GM23248 (cell line): Measurements from ENCODE around the gene SV2C. TPM values are rescaled to one million over a fixed set of nuclear protein-coding genes. Genes with fewer than 3 reads are reported as not detected.

ENCODE experiments used
- DNase-seq: peaks from one replicate; pipeline ENCODE4 v3.0.0-alpha.2; 2015
- H2AFZ ChIP-seq: fragments of 200-600 bp; sonication (generic); 2 replicates; pipeline ENCODE4 v1.6.1; 2016; ENCODE audit warnings: antibody characterized with exemption
- H3F3A ChIP-seq: fragments of 200-600 bp; sonication (generic); 2 replicates; pipeline ENCODE4 v1.6.1; 2016; ENCODE audit warnings: mild to moderate bottlenecking, antibody characterized with exemption, mixed run types; ENCODE audit not compliant: insufficient read depth
- H3K27ac ChIP-seq: fragments of 200-600 bp; sonication (generic); 2 replicates; pipeline ENCODE4 v1.5.1; 2016; ENCODE audit warnings: mild to moderate bottlenecking
- H3K27me3 ChIP-seq: fragments of 200-600 bp; sonication (generic); replicated peaks from 2 replicates; pipeline ENCODE4 v1.6.1; 2016; ENCODE audit warnings: mild to moderate bottlenecking; ENCODE audit not compliant: insufficient read depth
- H3K36me3 ChIP-seq: fragments of 200-600 bp; sonication (generic); 2 replicates; pipeline ENCODE4 v1.6.1; 2016; ENCODE audit warnings: low read depth, mild to moderate bottlenecking
- H3K4me1 ChIP-seq: fragments of 200-600 bp; sonication (generic); 2 replicates; pipeline ENCODE4 v1.6.1; 2016; ENCODE audit warnings: mild to moderate bottlenecking; ENCODE audit not compliant: insufficient read depth
- H3K4me2 ChIP-seq: fragments of 200-600 bp; sonication (generic); one replicate; pipeline ENCODE4 v1.6.1; 2016; ENCODE audit warnings: mild to moderate bottlenecking; ENCODE audit not compliant: unreplicated experiment
- H3K4me3 ChIP-seq: fragments of 200-600 bp; sonication (generic); 2 replicates; pipeline ENCODE4 v1.5.1; 2016; ENCODE audit warnings: mild to moderate bottlenecking
- H3K79me2 ChIP-seq: fragments of 200-600 bp; sonication (generic); 2 replicates; pipeline ENCODE4 v1.6.1; 2016; ENCODE audit warnings: mild to moderate bottlenecking; ENCODE audit not compliant: insufficient read depth
- H3K9ac ChIP-seq: fragments of 200-600 bp; sonication (generic); 2 replicates; pipeline ENCODE4 v1.6.1; 2016; ENCODE audit warnings: mild to moderate bottlenecking
- H3K9me2 ChIP-seq: fragments of 200-600 bp; sonication (generic); 2 replicates; pipeline ENCODE4 v1.6.1; 2016; ENCODE audit warnings: mixed run types, mild to moderate bottlenecking, moderate library complexity; ENCODE audit not compliant: insufficient read depth
- H3K9me3 ChIP-seq: fragments of 200-600 bp; sonication (generic); one replicate; pipeline ENCODE4 v1.6.1; 2017; ENCODE audit warnings: low read depth
- H4K20me1 ChIP-seq: fragments of 200-600 bp; sonication (generic); 2 replicates; pipeline ENCODE4 v1.6.0; 2016; ENCODE audit not compliant: insufficient read depth
- EZH2 ChIP-seq: fragments of 200-600 bp; sonication (generic); IDR thresholded peaks from 2 replicates; pipeline ENCODE4 v1.6.1; 2018; ENCODE audit warnings: antibody characterized with exemption, mild to moderate bottlenecking; ENCODE audit not compliant: insufficient read depth, poor library complexity, severe bottlenecking
- EZH2phosphoT487 ChIP-seq: fragments of 200-600 bp; sonication (generic); IDR thresholded peaks from 2 replicates; pipeline ENCODE4 v1.6.1; 2018; ENCODE audit warnings: antibody characterized with exemption, moderate library complexity, mild to moderate bottlenecking, low read depth; ENCODE audit not compliant: insufficient read depth
- WGBS, 2 experiments: methylation state at CpG; one replicate each; pipeline ENCODE4 v1.1.6; 2015 to 2017; ENCODE audit warnings: low lambda C conversion rate in 2 of 2, low coverage in 1 of 2; ENCODE audit errors: missing lambda C conversion rate in 2 of 2; 5-methylcytosine and 5-hydroxymethylcytosine counted together
- in situ Hi-C: fragments of 300-500 bp; cut with MboI; formaldehyde crosslinking; loops from 2 replicates; pipeline ENCODE4 v1.15.0; 2020
- polyA plus RNA-seq: library from polyadenylated mRNA; unstranded; fragments of >200 nt; fragmentation: Nextera tagmentation; extraction: Ambion mirVana; gene quantifications from 2 replicates; pipeline ENCODE4 v1.2.1, GENCODE V29; 2016
- total RNA-seq: library from RNA; depleted of rRNA; stranded (reverse); fragments of >200 nt; shearing (Covaris generic); gene quantifications from 2 replicates; pipeline ENCODE4 v1.2.3, GENCODE V29; 2014

The SV2C gene
- total and polyA plus RNA-seq, 2 experiments from 2014 or later, result not detected

- H3K4me1 ChIP-seq, result no peaks in the 10 kb centered on the region
- no peak overlapping the region for H3K4me3 ChIP-seq
- no peak for TF ChIP-seq EZH2phosphoT487
- no peak for TF ChIP-seq EZH2
- no peak overlapping the region for H3K27ac ChIP-seq
- WGBS, 2 experiments, result 43 to 57% methylated on average over 5 of the region's 5 CpGs
- no peaks in the 10 kb centered on the region for H3K9me2 ChIP-seq
- no peaks in the 10 kb centered on the region for H3F3A ChIP-seq
- no peaks in the 10 kb centered on the region for H3K9me3 ChIP-seq
- H4K20me1 ChIP-seq, result no peaks in the 10 kb centered on the region
- no peaks in the 10 kb centered on the region for H3K79me2 ChIP-seq
- no peak overlapping the region for H2AFZ ChIP-seq
- no peaks in the 10 kb centered on the region for H3K36me3 ChIP-seq
- H3K27me3 ChIP-seq, result no peaks in the 10 kb centered on the region; the same call in 1 of the 2 replicates
- no peak for DNase-seq
- in situ Hi-C loops, result no loop called here
- H3K4me2 ChIP-seq, result no peak overlapping the region
- no peak overlapping the region for H3K9ac ChIP-seq
Observed at GRCh38 chr5:76386360-76386759, 303.2 kb downstream of the SV2C start.

GRCh38 chr5:76388236-76388635 lies 305.1 kb downstream of the SV2C start:
- H2AFZ ChIP-seq, result no peak overlapping the region
- WGBS, 2 experiments, result 43 to 66% methylated on average over 1 of the region's 1 CpG
- TF ChIP-seq EZH2phosphoT487 (no peak), EZH2 (no peak)
- H3K9me3 ChIP-seq, result no peaks in the 10 kb centered on the region
- no peaks in the 10 kb centered on the region for H3F3A ChIP-seq
- H3K4me1 ChIP-seq, result no peaks in the 10 kb centered on the region
- no peak overlapping the region for H3K27ac ChIP-seq
- H3K79me2 ChIP-seq, result no peaks in the 10 kb centered on the region
- in situ Hi-C loops, result no loop called here
- no peaks in the 10 kb centered on the region; the same call in 1 of the 2 replicates for H3K27me3 ChIP-seq
- no peaks in the 10 kb centered on the region for H3K9me2 ChIP-seq
- H4K20me1 ChIP-seq, result no peaks in the 10 kb centered on the region
- no peaks in the 10 kb centered on the region for H3K36me3 ChIP-seq
- no peak for DNase-seq
- no peak overlapping the region for H3K4me2 ChIP-seq
- no peak overlapping the region for H3K9ac ChIP-seq
- H3K4me3 ChIP-seq, result no peak overlapping the region

GRCh38 chr5:76388791-76389512 lies 305.8 kb downstream of the SV2C start:
- no peak overlapping the region for H3K4me2 ChIP-seq
- DNase-seq, result no peak
- no peaks in the 10 kb centered on the region for H3F3A ChIP-seq
- in situ Hi-C loops, result no loop called here
- no peak overlapping the region for H2AFZ ChIP-seq
- WGBS, 2 experiments, result 57 to 59% methylated on average over 11 of the region's 11 CpGs
- H3K9me2 ChIP-seq, result no peaks in the 10 kb centered on the region
- H3K36me3 ChIP-seq, result no peaks in the 10 kb centered on the region
- no peaks in the 10 kb centered on the region for H3K9me3 ChIP-seq
- no peak overlapping the region for H3K27ac ChIP-seq
- no peak overlapping the region for H3K4me3 ChIP-seq
- H3K27me3 ChIP-seq, result no peaks in the 10 kb centered on the region
- H3K4me1 ChIP-seq, result no peaks in the 10 kb centered on the region
- H3K9ac ChIP-seq, result no peak overlapping the region
- no peaks in the 10 kb centered on the region for H4K20me1 ChIP-seq
- no peak for TF ChIP-seq EZH2phosphoT487
- no peak for TF ChIP-seq EZH2
- no peaks in the 10 kb centered on the region for H3K79me2 ChIP-seq

- Histone ChIP-seq H3K27me3 (no peaks in the 10 kb centered on the region), H2AFZ (no peak overlapping the region), H3K9me3 (no peaks in the 10 kb centered on the region), H3F3A (no peaks in the 10 kb centered on the region), H3K79me2 (no peaks in the 10 kb centered on the region), H3K9me2 (no peaks in the 10 kb centered on the region), H4K20me1 (no peaks in the 10 kb centered on the region), H3K4me3 (no peak overlapping the region), H3K9ac (no peak overlapping the region), H3K27ac (no peak overlapping the region), H3K4me1 (no peaks in the 10 kb centered on the region), H3K4me2 (no peak overlapping the region), H3K36me3 (no peaks in the 10 kb centered on the region)
- in situ Hi-C loops, result no loop called here
- TF ChIP-seq EZH2, result no peak
- no peak for TF ChIP-seq EZH2phosphoT487
- 68 to 73% methylated on average over 13 of the region's 13 CpGs for WGBS, 2 experiments
- no peak for DNase-seq
Observed at GRCh38 chr5:76389513-76390154, 306.5 kb downstream of the SV2C start.
